ENCODE measurements around the gene POLR2L.

POLR2L gene

DNA sequence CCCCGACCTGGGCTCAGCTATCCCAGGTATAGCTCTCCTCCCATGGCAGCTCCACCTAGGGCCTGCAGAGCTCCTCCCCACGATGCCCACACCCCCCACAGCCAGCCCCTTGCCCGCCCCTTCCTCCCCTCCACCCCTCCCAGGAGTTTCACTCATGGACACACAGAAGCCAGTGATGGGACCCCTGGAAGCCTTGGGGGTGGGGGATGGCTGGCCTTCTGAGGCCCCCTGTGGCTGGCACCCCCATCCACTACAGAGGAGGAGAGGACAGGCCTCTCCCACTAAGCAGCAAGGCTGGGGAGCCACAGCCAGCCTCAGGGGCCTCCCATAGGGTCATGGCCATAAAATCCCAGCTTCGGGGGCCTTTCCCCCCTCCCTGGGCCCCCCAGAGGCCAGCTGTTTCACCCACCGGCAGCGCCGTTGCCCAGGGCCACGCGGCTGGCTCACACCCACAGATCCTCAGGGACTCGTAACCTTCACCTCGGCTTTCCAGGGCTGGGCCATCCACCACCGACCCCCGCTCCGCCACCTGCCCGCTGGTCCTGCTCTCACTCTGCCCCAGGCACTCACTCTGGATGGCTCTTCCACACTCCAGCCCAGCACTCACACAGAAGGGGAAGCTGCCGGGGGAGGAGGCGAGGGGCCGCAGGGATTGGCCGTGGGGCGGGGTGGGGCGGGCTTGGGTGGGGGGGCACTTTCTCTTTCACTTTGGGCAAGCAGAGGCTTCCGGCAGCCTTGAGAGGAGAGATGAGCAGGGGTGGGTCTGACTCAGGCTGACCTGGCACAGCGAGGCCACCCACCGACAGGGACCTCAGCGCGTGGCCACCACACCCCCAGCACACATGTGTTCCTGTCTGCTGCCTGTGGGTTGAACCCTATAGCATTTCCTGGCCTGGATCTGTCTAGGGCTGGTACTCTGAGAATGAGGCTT lies 46.4 kb downstream of the POLR2L start:
- no peaks in the 10 kb centered on the region for H3K9me3 ChIP-seq (ENCODE audit: control insufficient read depth in 1 of 2, low read length in 2 of 2)
- H3K9ac ChIP-seq (ENCODE audit: low read depth in 1 of 2, low read length in 2 of 2) = peak overlapping the region; percentile 64 to 93
- no peaks in the 10 kb centered on the region for H3K27me3 ChIP-seq (ENCODE audit: control insufficient read depth in 1 of 2, insufficient read depth in 2 of 2, low read length in 2 of 2)
- H3K36me3 ChIP-seq (ENCODE audit: control insufficient read depth in 1 of 2, insufficient read depth in 2 of 2, low read length in 2 of 2) = peaks cover 3 to 18% of the 10 kb centered on the region in 2 donors
- H3K4me3 ChIP-seq (ENCODE audit: low read depth in 1 of 2, low read length in 2 of 2) = peak overlapping the region; percentile 77 to 84
- H3K27ac ChIP-seq (ENCODE audit: low read depth, low read length) = peak overlapping the region; percentile 79
- peaks cover 19 to 32% of the 10 kb centered on the region in 2 donors for H3K4me1 ChIP-seq (ENCODE audit: control insufficient read depth in 1 of 2, insufficient read depth in 2 of 2, low read length in 2 of 2)

DNA sequence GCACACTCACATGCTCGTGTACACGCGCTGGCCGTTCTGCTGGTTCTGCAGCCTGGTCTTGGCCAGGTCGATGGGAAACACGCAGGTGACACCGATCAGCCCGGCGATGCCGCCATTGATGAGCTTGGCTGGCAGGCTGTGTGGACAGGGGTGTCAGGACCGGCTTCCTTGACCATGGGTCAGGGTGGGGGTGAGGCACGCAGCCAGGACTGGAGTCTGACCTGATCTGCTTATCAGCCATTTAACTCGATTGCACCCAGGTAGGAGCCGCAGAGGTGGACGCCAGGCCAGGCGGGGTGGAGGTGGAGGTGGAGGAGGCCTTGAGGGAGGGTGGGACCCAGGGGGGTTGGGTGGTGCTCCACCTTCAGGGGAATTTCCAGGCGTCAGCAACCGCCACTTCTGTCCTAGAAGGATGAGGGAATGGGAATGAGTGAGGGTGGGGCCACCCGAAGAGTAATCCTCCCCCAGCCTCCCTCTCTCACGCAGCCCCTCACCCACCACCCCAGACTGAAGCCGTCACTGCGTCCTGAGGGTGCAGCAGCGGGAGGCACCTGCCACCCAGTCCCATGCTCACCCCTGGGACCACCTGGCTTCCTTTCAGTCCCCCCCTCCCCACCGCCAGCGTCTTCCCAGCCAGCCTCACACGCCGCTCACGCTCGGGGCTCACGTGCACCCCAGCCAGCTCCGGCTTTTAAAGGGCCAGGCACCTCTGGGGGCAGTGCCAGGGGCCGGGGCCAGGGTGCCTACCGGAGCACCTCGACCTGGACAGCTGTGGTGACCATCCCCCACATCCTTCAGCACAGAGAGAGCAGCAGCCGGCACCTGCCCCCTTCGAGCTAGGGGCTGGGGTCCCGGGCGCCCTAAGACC lies 47.3 kb downstream of the POLR2L start:
- peak overlapping the region; percentile 64 to 72 for H3K9ac ChIP-seq (ENCODE audit: low read depth in 1 of 2, low read length in 2 of 2)
- no peaks in the 10 kb centered on the region for H3K9me3 ChIP-seq (ENCODE audit: control insufficient read depth in 1 of 2, low read length in 2 of 2)
- H3K27ac ChIP-seq (ENCODE audit: low read depth, low read length) = no peak overlapping the region
- H3K4me3 ChIP-seq (ENCODE audit: low read depth in 1 of 2, low read length in 2 of 2) = peak overlapping the region; percentile 77 to 84
- H3K36me3 ChIP-seq (ENCODE audit: control insufficient read depth in 1 of 2, insufficient read depth in 2 of 2, low read length in 2 of 2) = peaks cover 0 to 14% of the 10 kb centered on the region in 2 donors
- no peaks in the 10 kb centered on the region for H3K27me3 ChIP-seq (ENCODE audit: control insufficient read depth in 1 of 2, insufficient read depth in 2 of 2, low read length in 2 of 2)
- H3K4me1 ChIP-seq (ENCODE audit: control insufficient read depth in 1 of 2, insufficient read depth in 2 of 2, low read length in 2 of 2) = peaks cover 19 to 32% of the 10 kb centered on the region in 2 donors

DNA sequence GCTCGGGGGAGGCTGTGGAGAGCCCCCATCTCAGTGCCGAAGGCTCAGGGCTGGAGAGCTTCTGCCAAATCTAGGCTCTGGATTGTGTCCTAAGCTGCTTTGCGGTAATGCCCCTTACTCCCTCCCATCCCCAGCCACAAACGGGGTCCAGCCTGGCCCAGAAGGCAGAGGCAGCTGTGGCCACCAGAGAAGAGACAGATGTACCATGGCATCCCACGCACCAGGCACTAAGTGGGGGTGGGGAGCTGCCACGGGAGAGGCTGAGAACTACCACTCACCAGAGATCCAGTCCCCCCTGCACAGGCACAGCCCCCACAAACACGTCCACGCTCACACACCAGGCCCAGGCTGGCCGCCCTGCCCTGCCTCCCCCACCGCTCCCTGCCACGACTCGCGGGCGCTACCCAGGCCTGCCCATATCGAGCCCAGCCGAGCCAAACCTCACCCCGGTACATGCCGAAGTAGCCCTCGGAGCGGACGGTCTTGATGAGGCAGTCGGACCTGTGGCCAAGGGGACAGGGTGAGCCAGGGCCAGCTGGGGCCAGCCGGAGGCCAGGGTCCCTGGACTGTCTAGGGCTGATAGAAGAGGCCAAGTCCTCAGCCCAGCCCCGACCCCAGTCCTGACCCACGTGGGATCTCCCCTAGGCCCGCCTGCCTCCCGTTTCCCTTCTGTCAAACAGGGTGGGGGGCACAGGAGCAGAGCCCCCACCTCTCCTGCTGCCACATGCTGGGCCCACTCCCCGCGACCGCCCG lies 48.1 kb downstream of the POLR2L start:
- H3K4me3 ChIP-seq (ENCODE audit: low read depth in 1 of 2, low read length in 2 of 2) = peak overlapping the region in 1 of 2 donors; percentile 84
- peaks cover 5% of the 10 kb centered on the region in 2 donors for H3K27me3 ChIP-seq (ENCODE audit: control insufficient read depth in 1 of 2, insufficient read depth in 2 of 2, low read length in 2 of 2)
- H3K4me1 ChIP-seq (ENCODE audit: control insufficient read depth in 1 of 2, insufficient read depth in 2 of 2, low read length in 2 of 2) = peaks cover 19 to 37% of the 10 kb centered on the region in 2 donors
- no peak overlapping the region for H3K27ac ChIP-seq (ENCODE audit: low read depth, low read length)
- no peak overlapping the region for H3K9ac ChIP-seq (ENCODE audit: low read depth in 1 of 2, low read length in 2 of 2)
- peaks cover 0 to 8% of the 10 kb centered on the region in 2 donors for H3K36me3 ChIP-seq (ENCODE audit: control insufficient read depth in 1 of 2, insufficient read depth in 2 of 2, low read length in 2 of 2)
- no peaks in the 10 kb centered on the region for H3K9me3 ChIP-seq (ENCODE audit: control insufficient read depth in 1 of 2, low read length in 2 of 2)

DNA sequence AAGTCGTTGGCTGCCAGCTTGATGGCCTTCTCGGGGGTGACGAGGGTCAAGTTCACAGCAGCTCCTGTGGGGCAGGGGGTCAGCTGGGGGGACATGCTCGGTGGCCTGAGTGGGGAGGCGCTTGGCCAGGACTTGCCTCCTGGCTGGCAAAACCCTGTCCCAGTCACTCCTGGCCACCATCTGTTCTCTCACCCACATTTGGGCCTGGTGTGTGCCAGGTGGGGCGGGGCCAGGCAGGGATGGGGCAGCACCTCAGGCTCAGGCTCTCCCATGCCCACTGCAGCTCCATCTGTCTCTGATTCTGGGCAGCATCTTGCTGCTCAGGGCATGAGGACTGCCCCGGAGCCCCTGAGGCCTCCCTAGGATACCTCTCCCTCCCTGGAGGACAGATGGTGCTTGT lies 48.8 kb downstream of the POLR2L start:
- H3K9ac ChIP-seq (ENCODE audit: low read depth in 1 of 2, low read length in 2 of 2) = no peak overlapping the region
- H3K9me3 ChIP-seq (ENCODE audit: control insufficient read depth in 1 of 2, low read length in 2 of 2) = no peaks in the 10 kb centered on the region
- H3K4me3 ChIP-seq (ENCODE audit: low read depth in 1 of 2, low read length in 2 of 2) = no peak overlapping the region
- peaks cover 19 to 37% of the 10 kb centered on the region in 2 donors for H3K4me1 ChIP-seq (ENCODE audit: control insufficient read depth in 1 of 2, insufficient read depth in 2 of 2, low read length in 2 of 2)
- H3K36me3 ChIP-seq (ENCODE audit: control insufficient read depth in 1 of 2, insufficient read depth in 2 of 2, low read length in 2 of 2) = peaks cover 0 to 4% of the 10 kb centered on the region in 2 donors
- peaks cover 9 to 11% of the 10 kb centered on the region in 2 donors for H3K27me3 ChIP-seq (ENCODE audit: control insufficient read depth in 1 of 2, insufficient read depth in 2 of 2, low read length in 2 of 2)
- no peak overlapping the region for H3K27ac ChIP-seq (ENCODE audit: low read depth, low read length)

DNA sequence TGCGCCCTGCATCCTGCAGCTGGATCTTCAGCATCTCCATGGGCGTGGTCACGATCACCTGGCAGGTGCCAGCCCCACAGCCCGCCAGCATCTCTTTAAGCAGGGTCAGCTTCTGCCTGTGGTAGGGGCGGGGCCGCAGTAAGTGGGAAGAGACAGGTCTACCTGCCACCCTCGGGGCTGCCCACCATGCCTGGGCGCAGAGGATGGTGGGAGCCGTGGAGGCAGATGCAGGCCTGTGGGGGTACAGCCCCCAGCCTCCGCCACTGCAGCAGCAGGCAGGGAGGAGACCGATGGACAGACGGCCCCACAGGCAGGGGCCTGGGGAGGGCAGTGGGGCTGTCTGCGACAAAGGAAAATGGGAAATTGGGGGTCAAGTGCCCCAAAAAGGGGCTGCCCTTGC lies 49.5 kb downstream of the POLR2L start:
- Histone ChIP-seq H3K9ac (ENCODE audit: low read depth in 1 of 2, low read length in 2 of 2) (no peak overlapping the region), H3K27me3 (ENCODE audit: control insufficient read depth in 1 of 2, insufficient read depth in 2 of 2, low read length in 2 of 2) (peaks cover 9 to 11% of the 10 kb centered on the region in 2 donors)

DNA sequence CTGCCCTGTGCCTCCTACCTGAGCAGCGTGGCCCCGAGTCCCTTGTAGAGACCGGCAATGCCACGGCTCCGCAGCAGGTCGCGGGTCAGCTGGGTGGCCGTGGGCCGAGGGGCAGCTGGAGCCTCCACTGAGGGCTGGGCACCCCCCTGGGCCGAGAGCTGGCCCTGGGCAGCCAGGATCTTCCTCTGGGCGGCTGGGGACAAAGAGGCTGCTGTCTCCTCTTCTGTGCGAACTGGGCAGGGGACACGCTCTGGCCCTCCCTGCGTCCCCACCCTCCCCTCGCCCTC lies 49.9 kb downstream of the POLR2L start:
- peaks cover 9 to 11% of the 10 kb centered on the region in 2 donors for H3K27me3 ChIP-seq (ENCODE audit: control insufficient read depth in 1 of 2, insufficient read depth in 2 of 2, low read length in 2 of 2)
- H3K9me3 ChIP-seq (ENCODE audit: control insufficient read depth in 1 of 2, low read length in 2 of 2) = no peaks in the 10 kb centered on the region
- no peak overlapping the region for H3K4me3 ChIP-seq (ENCODE audit: low read depth in 1 of 2, low read length in 2 of 2)
- H3K9ac ChIP-seq (ENCODE audit: low read depth in 1 of 2, low read length in 2 of 2) = no peak overlapping the region
- H3K27ac ChIP-seq (ENCODE audit: low read depth, low read length) = no peak overlapping the region
- H3K36me3 ChIP-seq (ENCODE audit: control insufficient read depth in 1 of 2, insufficient read depth in 2 of 2, low read length in 2 of 2) = peaks cover 0 to 4% of the 10 kb centered on the region in 2 donors
- peaks cover 19 to 34% of the 10 kb centered on the region in 2 donors for H3K4me1 ChIP-seq (ENCODE audit: control insufficient read depth in 1 of 2, insufficient read depth in 2 of 2, low read length in 2 of 2)

More for the DNA sequence above, 49.5 kb downstream of the POLR2L start:
- Histone ChIP-seq H3K27ac (ENCODE audit: low read depth, low read length) (no peak overlapping the region), H3K4me1 (ENCODE audit: control insufficient read depth in 1 of 2, insufficient read depth in 2 of 2, low read length in 2 of 2) (peaks cover 19 to 34% of the 10 kb centered on the region in 2 donors), H3K4me3 (ENCODE audit: low read depth in 1 of 2, low read length in 2 of 2) (no peak overlapping the region), H3K9me3 (ENCODE audit: control insufficient read depth in 1 of 2, low read length in 2 of 2) (no peaks in the 10 kb centered on the region), H3K36me3 (ENCODE audit: control insufficient read depth in 1 of 2, insufficient read depth in 2 of 2, low read length in 2 of 2) (peaks cover 0 to 4% of the 10 kb centered on the region in 2 donors)

DNA sequence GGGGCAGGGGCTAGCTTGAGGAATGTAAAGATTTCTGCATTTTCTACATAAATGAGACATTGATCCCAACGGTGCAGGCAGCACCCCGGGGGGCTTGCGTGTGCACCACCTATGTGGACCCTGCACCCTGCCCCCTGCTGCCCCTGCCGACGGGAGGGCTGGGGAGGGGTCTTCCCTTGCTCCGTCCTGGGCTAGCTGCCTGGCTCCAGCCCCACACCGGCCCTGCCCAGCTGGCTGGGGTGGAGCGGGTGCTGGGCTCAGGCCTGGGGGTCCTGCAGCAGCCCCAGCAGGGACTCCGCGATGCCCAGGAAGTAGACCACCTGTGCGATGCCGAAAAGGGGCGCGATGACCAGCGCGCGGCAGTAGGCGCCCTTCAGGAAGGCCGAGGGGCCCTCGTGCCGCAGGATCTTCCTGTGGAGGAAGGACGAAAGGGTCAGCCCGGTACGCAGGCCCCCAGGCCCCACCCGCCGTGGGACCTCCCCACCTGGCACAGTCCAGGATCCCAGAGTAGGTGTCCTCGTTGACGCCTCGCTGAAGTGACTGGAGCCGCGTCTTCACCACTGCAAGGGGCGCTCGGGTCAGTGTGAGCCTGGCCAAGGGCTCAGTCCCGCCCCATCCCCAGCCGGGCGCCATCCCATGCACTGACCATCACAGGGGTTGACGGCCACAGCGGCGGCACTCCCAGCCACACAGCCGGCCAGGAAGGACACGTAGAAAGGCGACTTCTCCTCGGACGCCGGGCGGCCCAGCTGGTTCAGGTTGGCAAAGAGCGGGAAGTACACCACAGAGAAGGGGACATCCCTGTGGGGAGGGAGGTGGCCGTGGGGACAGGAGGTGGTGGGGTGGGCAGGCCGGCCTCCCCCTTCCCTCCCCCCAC lies 50.4 kb downstream of the POLR2L start:
- H3K4me1 ChIP-seq (ENCODE audit: control insufficient read depth in 1 of 2, insufficient read depth in 2 of 2, low read length in 2 of 2) = peaks cover 16 to 28% of the 10 kb centered on the region in 2 donors
- H3K27me3 ChIP-seq (ENCODE audit: control insufficient read depth in 1 of 2, insufficient read depth in 2 of 2, low read length in 2 of 2) = peaks cover 9 to 11% of the 10 kb centered on the region in 2 donors
- no peak overlapping the region for H3K27ac ChIP-seq (ENCODE audit: low read depth, low read length)
- H3K9me3 ChIP-seq (ENCODE audit: control insufficient read depth in 1 of 2, low read length in 2 of 2) = no peaks in the 10 kb centered on the region
- H3K4me3 ChIP-seq (ENCODE audit: low read depth in 1 of 2, low read length in 2 of 2) = no peak overlapping the region
- H3K9ac ChIP-seq (ENCODE audit: low read depth in 1 of 2, low read length in 2 of 2) = no peak overlapping the region
- H3K36me3 ChIP-seq (ENCODE audit: control insufficient read depth in 1 of 2, insufficient read depth in 2 of 2, low read length in 2 of 2) = peaks cover 0 to 4% of the 10 kb centered on the region in 2 donors

DNA sequence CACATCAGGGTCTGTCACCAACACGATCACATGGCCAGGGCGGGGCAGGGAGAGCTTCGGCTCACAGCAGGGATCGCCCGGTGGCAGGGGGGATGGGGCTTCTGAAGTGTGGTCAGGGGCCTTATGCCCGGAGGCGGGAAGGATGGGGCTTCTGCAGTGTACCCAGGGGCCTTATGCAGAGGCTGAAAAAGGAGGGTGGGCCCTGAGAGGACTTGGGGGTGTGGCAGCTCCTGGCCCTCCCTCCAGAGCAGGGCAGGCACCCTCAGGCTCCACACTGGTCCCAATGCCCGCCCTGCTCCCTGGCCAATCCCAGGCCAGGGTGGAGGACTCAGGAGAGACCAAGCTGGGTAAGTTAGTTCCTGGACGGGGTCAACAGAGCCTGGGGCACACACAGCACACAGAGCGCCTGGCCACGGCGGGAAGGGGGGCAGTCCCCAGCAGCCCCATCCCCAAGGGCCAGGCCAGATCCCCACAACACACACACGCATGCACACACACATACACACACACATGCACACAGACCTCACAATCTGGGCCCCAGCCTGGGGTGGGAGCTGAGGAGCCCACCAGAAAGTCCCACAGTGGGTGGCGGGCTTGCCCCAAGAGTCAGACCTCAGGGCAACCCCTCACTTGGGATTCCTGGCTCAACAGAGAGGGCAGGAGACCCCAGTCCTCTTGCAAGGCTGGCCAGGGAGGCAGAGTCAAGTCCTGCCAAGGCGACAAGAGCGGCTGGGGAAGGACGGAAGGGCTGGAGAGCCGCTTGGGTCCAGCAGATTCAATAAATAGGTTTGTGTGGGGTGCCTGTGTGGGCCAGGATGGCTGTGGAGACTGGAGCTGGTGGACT lies 51.4 kb downstream of the POLR2L start:
- H3K4me3 ChIP-seq (ENCODE audit: low read depth in 1 of 2, low read length in 2 of 2) = no peak overlapping the region
- H3K36me3 ChIP-seq (ENCODE audit: control insufficient read depth in 1 of 2, insufficient read depth in 2 of 2, low read length in 2 of 2) = peaks cover 0 to 4% of the 10 kb centered on the region in 2 donors
- H3K27ac ChIP-seq (ENCODE audit: low read depth, low read length) = no peak overlapping the region
- H3K9me3 ChIP-seq (ENCODE audit: control insufficient read depth in 1 of 2, low read length in 2 of 2) = no peaks in the 10 kb centered on the region
- peaks cover 10 to 20% of the 10 kb centered on the region in 2 donors for H3K4me1 ChIP-seq (ENCODE audit: control insufficient read depth in 1 of 2, insufficient read depth in 2 of 2, low read length in 2 of 2)
- H3K27me3 ChIP-seq (ENCODE audit: control insufficient read depth in 1 of 2, insufficient read depth in 2 of 2, low read length in 2 of 2) = peaks cover 9 to 11% of the 10 kb centered on the region in 2 donors
- no peak overlapping the region for H3K9ac ChIP-seq (ENCODE audit: low read depth in 1 of 2, low read length in 2 of 2)
